Mucosa of rectum (tissue), 2 donors: ENCODE results near the gene BCAS1.

Source experiments
- H3K27ac ChIP-seq, 2 donors: one replicate each; pipeline ENCODE4 v1.7.0; 2013; ENCODE audit warnings: inconsistent platforms in 2 of 2, low read depth in 2 of 2, low read length in 2 of 2
- H3K27me3 ChIP-seq, 2 donors: one replicate each; pipeline ENCODE4 v1.7.0; 2013; ENCODE audit warnings: low read length in 2 of 2; ENCODE audit not compliant: control insufficient read depth in 2 of 2, insufficient read depth in 2 of 2
- H3K36me3 ChIP-seq, 2 donors: one replicate each; pipeline ENCODE4 v1.7.0; 2013; ENCODE audit warnings: low read length in 2 of 2; ENCODE audit not compliant: control insufficient read depth in 2 of 2, insufficient read depth in 2 of 2
- H3K4me1 ChIP-seq, 2 donors: one replicate each; pipeline ENCODE4 v1.7.0; 2013; ENCODE audit warnings: low read length in 2 of 2, mild to moderate bottlenecking in 1 of 2; ENCODE audit not compliant: control insufficient read depth in 2 of 2, insufficient read depth in 2 of 2
- H3K4me3 ChIP-seq, 2 donors: one replicate each; pipeline ENCODE4 v1.7.0; 2013; ENCODE audit warnings: low read length in 2 of 2
- H3K9ac ChIP-seq, 2 donors: one replicate each; pipeline ENCODE4 v1.7.0; 2013; ENCODE audit warnings: low read length in 2 of 2, low read depth in 1 of 2, mild to moderate bottlenecking in 1 of 2
- H3K9me3 ChIP-seq, 2 donors: one replicate each; pipeline ENCODE4 v1.7.0; 2013; ENCODE audit warnings: low read length in 2 of 2; ENCODE audit not compliant: control insufficient read depth in 2 of 2
- donor health status: healthy.
- donor health status: Normal muscosa, but diverticular disease.

Gene BCAS1

DNA sequence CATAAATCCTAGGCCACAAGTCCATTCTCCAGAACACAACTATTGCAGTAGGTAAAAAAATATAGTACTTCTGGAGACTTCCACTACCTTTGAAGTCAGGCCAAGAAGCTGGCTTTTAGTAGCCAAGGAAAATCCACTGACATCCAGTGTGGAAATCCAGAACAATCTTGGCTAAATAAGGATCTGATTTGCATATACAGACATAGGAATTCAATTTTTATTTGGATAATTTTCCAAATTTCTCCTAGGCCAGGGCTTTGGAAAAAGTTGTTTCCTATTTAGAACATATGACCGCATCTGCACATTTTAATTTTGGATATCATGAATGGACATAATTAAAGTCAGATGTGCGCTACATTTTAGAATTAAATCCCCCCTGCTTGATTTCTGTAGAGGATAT, 100.2 kb downstream of the BCAS1 start:
- Histone ChIP-seq H3K4me3 (no peak overlapping the region), H3K9ac (no peak overlapping the region), H3K27ac (no peak overlapping the region), H3K4me1 (no peaks in the 10 kb centered on the region), H3K36me3 (peaks cover 3 to 6% of the 10 kb centered on the region in 2 donors), H3K9me3 (no peaks in the 10 kb centered on the region), H3K27me3 (no peaks in the 10 kb centered on the region)

DNA sequence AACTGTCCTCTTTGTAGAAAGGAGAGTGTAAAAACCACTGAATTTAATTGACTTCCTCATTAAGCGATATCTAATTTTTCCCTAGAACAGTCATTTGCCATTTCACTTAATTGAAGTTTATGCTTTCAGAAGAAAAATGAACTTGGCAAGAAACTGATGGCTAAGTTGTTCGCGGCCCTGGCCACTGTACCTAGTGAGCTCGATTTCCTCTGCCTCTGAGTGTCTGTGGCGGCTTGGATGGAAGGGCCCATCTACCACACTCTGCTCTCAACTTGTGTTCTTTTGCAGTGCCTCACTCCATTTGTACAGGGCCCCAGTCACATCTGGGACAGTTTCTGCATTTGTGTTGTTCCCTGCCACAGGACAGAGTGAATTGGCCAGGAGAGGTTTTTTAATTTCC, 102.9 kb downstream of the BCAS1 start:
- Histone ChIP-seq H3K36me3 (peaks cover 0 to 3% of the 10 kb centered on the region in 2 donors), H3K27me3 (no peaks in the 10 kb centered on the region)

DNA sequence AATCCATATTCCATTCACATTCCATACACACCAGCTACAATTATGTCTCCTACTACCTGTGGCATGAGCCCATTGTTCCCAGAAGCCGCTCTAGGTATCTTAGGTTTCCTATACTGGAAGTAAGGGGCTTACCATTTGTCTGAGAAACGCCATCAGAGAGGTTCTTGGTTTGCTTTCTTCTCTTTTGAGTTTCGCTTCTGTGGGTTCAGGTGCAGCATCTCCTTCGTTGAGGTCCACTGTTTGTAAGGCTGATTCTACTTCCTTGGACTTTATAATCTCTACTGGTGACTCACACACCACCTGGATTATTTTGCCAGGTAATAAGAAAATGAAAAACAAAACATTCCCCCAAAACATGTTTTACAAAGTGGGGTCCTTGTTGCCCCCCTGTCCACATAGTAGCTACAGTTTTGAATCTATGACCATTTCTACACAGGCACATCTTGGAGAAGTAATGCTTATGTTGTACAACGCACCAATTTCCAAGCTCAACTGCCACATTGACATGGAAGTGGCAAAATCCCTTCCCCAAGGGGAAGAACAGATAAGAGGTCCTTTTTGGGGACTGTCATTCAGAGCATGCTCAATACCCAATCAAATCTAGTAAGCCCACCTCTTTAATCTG, 103.5 kb downstream of the BCAS1 start:
- Histone ChIP-seq H3K9ac (no peak overlapping the region), H3K27ac (no peak overlapping the region), H3K27me3 (no peaks in the 10 kb centered on the region), H3K9me3 (no peaks in the 10 kb centered on the region), H3K4me1 (no peaks in the 10 kb centered on the region), H3K4me3 (no peak overlapping the region), H3K36me3 (no peaks in the 10 kb centered on the region)

More for the DNA sequence above, 102.9 kb downstream of the BCAS1 start:
- H3K4me3 ChIP-seq, result no peak overlapping the region
- H3K9ac ChIP-seq, result no peak overlapping the region
- no peaks in the 10 kb centered on the region for H3K4me1 ChIP-seq
- H3K9me3 ChIP-seq, result no peaks in the 10 kb centered on the region
- H3K27ac ChIP-seq, result no peak overlapping the region

DNA sequence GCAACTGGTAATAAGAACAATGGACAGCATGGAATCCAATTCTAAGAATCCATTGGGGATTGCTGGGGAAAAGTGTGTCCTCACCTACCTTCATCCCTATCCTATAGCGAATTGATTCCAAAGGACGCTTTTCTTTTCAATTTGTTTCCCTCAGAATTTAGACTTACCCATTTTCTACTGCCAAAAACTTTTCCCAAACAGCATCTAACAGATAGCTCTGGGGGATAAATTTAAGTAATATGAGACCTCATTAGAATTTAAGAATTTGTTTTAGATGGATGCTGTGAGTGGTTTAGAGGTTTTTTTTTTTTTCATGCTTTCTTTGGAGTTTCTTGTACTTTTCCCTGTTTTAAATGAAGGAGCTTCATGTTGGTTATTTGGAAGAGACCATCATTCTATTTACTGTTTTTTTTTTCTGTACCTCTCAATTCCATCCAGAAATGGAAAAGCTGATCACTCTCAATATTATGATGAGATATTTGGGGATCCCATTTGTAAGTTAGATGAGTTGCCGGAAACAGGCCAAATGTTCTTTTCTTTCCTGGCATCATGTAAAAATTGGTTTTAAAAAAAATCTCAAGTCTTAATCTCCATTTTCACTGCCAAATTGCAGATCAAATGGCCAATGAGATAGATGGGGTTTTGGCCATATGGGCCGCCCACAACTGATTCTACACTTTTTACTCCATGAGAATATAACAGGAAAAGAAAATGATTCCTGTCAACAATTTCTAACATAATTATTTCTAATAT, 105.7 kb downstream of the BCAS1 start:
- H3K4me1 ChIP-seq, result no peaks in the 10 kb centered on the region
- no peaks in the 10 kb centered on the region for H3K9me3 ChIP-seq
- no peaks in the 10 kb centered on the region for H3K27me3 ChIP-seq
- no peak overlapping the region for H3K27ac ChIP-seq
- H3K9ac ChIP-seq, result no peak overlapping the region
- peaks cover 0 to 4% of the 10 kb centered on the region in 2 donors for H3K36me3 ChIP-seq
- no peak overlapping the region for H3K4me3 ChIP-seq

DNA sequence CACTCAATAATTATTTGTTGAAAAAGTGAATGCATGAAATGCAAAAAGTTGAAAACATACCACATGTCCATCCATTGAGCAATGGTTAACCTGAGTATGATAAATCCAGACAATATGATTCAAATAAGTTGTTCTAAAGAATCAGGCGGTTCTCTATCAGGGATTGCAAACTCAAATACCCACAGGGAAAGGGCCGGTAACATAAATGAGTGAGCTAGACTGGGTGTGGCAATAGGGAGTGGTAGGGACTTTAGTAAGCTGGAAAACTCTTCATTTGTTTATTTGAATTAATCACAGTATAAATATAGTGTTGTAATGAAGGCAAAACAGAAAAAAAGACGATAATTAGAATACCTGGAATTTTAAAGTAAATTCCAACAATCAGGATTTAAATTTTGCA, 106.3 kb downstream of the BCAS1 start:
- Histone ChIP-seq H3K9me3 (no peaks in the 10 kb centered on the region), H3K4me1 (no peaks in the 10 kb centered on the region), H3K27ac (no peak overlapping the region), H3K4me3 (no peak overlapping the region), H3K36me3 (peaks cover 0 to 4% of the 10 kb centered on the region in 2 donors), H3K27me3 (no peaks in the 10 kb centered on the region), H3K9ac (no peak overlapping the region)

DNA sequence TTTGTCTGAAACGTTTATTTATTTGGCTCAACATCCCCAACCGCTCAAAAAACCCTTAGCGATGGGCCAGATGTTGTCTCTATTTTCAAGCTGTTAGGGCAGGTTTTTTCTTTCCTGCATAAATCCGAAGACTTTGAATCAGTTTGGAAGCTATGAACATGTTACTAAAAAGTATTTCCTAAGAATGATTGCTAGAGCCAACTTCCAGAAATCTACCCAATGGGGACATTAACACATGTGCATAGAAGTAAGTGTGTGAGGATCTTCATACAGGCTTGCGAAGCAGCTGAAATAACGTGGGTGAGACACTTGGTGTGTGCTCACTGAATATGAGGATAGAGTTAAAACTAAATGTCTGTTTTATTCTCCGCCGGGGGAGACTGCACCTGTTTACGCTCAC, 106.8 kb downstream of the BCAS1 start:
- H3K9ac ChIP-seq, result no peak overlapping the region
- peaks cover 0 to 4% of the 10 kb centered on the region in 2 donors for H3K36me3 ChIP-seq
- no peak overlapping the region for H3K27ac ChIP-seq
- no peaks in the 10 kb centered on the region for H3K27me3 ChIP-seq
- H3K9me3 ChIP-seq, result no peaks in the 10 kb centered on the region
- no peaks in the 10 kb centered on the region for H3K4me1 ChIP-seq
- no peak overlapping the region for H3K4me3 ChIP-seq

DNA sequence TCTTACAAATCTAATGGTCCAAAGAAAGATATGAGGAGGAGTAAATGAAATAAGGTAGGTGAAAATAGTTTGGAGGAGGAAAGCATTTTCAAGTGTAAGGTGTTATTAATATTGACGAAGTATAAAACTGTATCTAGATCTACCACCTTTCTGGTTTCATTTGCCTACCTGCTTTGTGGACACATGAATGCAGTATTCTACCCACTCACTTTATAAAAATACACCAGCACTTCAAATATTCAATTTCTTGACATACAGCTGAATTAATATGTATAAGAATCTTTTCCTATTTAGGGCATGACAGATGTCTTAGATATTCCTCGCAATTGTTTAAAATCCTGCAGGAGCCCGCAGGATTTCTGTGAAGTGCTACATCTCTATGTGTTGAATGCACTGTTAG, 108.0 kb downstream of the BCAS1 start:
- Histone ChIP-seq H3K9me3 (no peaks in the 10 kb centered on the region), H3K27ac (no peak overlapping the region), H3K4me3 (no peak overlapping the region), H3K9ac (no peak overlapping the region), H3K4me1 (no peaks in the 10 kb centered on the region), H3K36me3 (peaks cover 0 to 4% of the 10 kb centered on the region in 2 donors), H3K27me3 (no peaks in the 10 kb centered on the region)

DNA sequence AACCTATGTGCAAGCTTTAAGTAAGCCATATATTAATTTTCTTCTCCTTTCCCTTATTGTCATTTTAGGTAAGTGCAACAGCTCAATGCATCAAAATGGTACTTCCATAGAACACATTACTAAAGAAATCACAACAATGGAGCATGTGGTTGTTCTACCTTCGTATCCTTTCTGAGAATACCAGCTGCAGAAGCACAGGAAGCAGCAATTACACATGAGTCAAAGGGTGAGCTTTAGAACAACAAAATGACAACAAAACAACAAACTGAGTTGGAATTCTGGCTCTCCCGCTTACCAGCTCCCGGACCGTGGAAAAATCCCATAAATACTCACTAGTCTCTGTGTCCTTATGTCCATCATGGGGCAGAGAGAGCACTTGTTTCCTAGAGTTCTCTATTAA, 108.9 kb downstream of the BCAS1 start:
- Histone ChIP-seq H3K27me3 (no peaks in the 10 kb centered on the region), H3K36me3 (peaks cover 0 to 4% of the 10 kb centered on the region in 2 donors), H3K4me3 (no peak overlapping the region), H3K9ac (no peak overlapping the region), H3K27ac (no peak overlapping the region), H3K9me3 (no peaks in the 10 kb centered on the region), H3K4me1 (no peaks in the 10 kb centered on the region)

DNA sequence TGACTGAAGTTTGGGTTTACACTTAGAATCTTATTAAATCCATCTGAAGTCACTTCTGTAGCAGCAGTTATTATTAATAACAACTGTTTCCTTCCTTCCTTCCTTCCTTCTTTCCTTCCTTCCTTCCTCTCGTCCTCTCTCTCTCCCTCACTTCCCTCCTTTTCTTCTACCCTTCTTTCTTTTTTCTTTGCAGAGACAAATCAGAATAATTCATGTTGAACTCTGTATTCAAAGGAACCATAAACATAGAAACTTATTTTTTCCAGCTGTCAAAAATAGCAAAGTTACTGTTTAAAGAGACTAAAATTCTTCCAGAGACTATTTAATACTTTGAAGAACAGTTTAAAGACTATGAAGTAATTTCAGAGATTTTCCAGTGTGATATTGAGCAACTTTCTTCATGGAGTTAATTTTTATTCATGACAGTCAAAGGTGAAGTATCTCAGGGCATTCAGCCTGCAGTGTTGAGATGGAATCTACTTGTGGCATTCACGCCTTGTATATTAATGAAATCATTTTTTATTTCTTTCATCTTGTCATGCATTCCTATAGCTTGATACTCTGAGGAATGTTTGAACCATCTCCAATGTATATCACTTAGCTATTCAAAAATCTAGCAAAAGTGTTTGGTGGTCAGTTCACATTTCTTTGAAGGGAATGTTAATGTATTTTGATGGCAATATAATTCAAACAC, 109.7 kb downstream of the BCAS1 start:
- Histone ChIP-seq H3K9ac (no peak overlapping the region), H3K36me3 (peaks cover 0 to 4% of the 10 kb centered on the region in 2 donors), H3K9me3 (no peaks in the 10 kb centered on the region), H3K27ac (no peak overlapping the region), H3K27me3 (no peaks in the 10 kb centered on the region), H3K4me1 (no peaks in the 10 kb centered on the region), H3K4me3 (no peak overlapping the region)

DNA sequence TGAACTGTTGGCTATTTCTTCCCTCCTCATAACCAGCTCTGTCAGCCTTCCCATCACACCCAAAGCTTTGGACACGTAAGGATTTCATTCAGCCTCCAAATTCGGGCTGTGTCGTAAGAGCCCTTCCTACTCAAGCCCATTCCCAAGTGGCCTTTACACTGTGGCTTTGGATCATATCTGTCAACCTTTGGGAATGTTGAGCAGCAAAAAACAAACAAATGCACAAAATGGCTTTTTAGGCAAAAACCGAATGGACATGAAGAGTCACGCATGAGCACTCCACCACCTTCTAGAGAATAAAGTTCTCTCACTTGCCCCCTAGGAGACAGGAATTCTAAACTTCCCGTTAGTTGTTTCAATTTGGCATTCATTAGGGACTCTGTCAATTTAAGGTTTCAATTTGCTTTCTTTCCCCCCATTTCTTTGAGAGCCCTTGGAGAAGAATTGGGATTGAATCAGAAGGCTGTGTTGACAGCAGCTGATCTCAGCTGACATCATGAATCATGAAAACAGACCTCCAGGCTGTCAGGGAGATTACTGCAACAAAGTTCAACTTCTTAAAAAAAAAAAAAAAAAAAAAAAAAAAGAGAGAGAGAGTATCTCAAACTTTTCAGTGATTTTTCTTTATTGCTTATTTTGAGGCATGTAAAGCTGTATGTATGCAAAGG, 110.3 kb downstream of the BCAS1 start:
- Histone ChIP-seq H3K27me3 (no peaks in the 10 kb centered on the region), H3K4me1 (no peaks in the 10 kb centered on the region), H3K9ac (no peak overlapping the region), H3K27ac (no peak overlapping the region), H3K9me3 (no peaks in the 10 kb centered on the region), H3K36me3 (peaks cover 0 to 4% of the 10 kb centered on the region in 2 donors), H3K4me3 (no peak overlapping the region)
